ENCODE measurements around the gene POLR1B. TPM values are rescaled to one million over a fixed set of nuclear protein-coding genes. Genes with fewer than 3 reads are reported as not detected.
"Not testable (repeated sequence)": the region's sequence is repeated elsewhere in the genome, so short reads cannot be mapped to it uniquely, and the experiment has no call there.

POLR1B gene
- total and polyA plus RNA-seq, 2 of the 13 experiments (the other 11 are each of a cell fraction or from before 2014, with no cell fraction given) = 18.3 to 46.0 TPM

GRCh38 chr2:112494828-112495227 is 47.4 kb upstream of the POLR1B start:
- ChIA-PET CTCF (ENCODE audit: low intra/inter-chr PET ratio, low total read pairs) (interaction anchor here (1.2 kb wide), 1 partner anchor 14 kb away, joined by 3 read pairs; no protein-coding TSS in a partner anchor), POLR2A (no interaction called here)
- Histone ChIP-seq H3K79me2 (ENCODE audit: insufficient read depth, low read length) (peaks cover 2% of the 10 kb centered on the region), H4K20me1 (ENCODE audit: insufficient read depth, low read length) (no peaks in the 10 kb centered on the region), H3K9me3 (ENCODE audit: low read length) (no peaks in the 10 kb centered on the region), H3K27me3 (ENCODE audit: control insufficient read depth in 1 of 2, insufficient read depth in 2 of 2, low read length in 2 of 2) (no peaks in the 10 kb centered on the region), H3K4me2 (ENCODE audit: low read depth, low read length) (no peak overlapping the region), H3K4me3 (replicated peaks in 1 of 3; ENCODE audit: insufficient read depth in 1 of 3, low read depth in 2 of 3, low read length in 3 of 3) (no peak overlapping the region), H3K27ac (ENCODE audit: extremely low read length, insufficient read depth, low read length) (no peak overlapping the region), H2AFZ (ENCODE audit: low read length) (no peak overlapping the region), H3K9ac (ENCODE audit: insufficient read depth, low read depth, low read length) (no peak overlapping the region), H3K36me3 (replicated peaks in 1 of 2; ENCODE audit: control insufficient read depth in 1 of 2, insufficient read depth in 2 of 2, low read length in 2 of 2) (peaks cover 1 to 30% of the 10 kb centered on the region in 2 experiments; a peak in 3 of 5 replicates), H3K4me1 (ENCODE audit: insufficient read depth, low read length) (peaks cover 16% of the 10 kb centered on the region)
- ATAC-seq (no peak), FAIRE-seq (no peak), DNase-seq (ENCODE audit: low spot score) (no peak)
- 94% methylated on average over 5 of the region's 5 CpGs for WGBS (ENCODE audit: low lambda C conversion rate)
- no TSS peak for BruUV-seq (replicated peaks)
- intact Hi-C loops (cut with micrococcal nuclease; ENCODE audit: unreplicated experiment) = no loop called here
- TF ChIP-seq ZNF720 (CRISPR knock-in tag; IDR thresholded peaks at IDR 0.05) (no peak), TAF15 (IDR thresholded peaks at IDR 0.05; ENCODE audit: low read depth, low read length, poor library complexity, severe bottlenecking) (no peak), HNF1B (CRISPR knock-in tag; IDR thresholded peaks at IDR 0.05) (no peak), ZNF790 (CRISPR knock-in tag; IDR thresholded peaks at IDR 0.05; ENCODE audit: borderline replicate concordance) (no peak), GATAD2A (CRISPR knock-in tag; IDR thresholded peaks at IDR 0.05) (no peak), ZNF766 (CRISPR knock-in tag; IDR thresholded peaks at IDR 0.05; ENCODE audit: borderline replicate concordance) (no peak), RFXAP (CRISPR knock-in tag; IDR thresholded peaks at IDR 0.05; ENCODE audit: borderline replicate concordance) (no peak), MED1 (CRISPR knock-in tag; IDR thresholded peaks at IDR 0.05) (no peak), ZNF513 (CRISPR knock-in tag; conservative IDR thresholded peaks at IDR 0.05) (no peak), ZNF343 (CRISPR knock-in tag; IDR thresholded peaks at IDR 0.05) (no peak)
- TF ChIP-seq, protein P1, sequence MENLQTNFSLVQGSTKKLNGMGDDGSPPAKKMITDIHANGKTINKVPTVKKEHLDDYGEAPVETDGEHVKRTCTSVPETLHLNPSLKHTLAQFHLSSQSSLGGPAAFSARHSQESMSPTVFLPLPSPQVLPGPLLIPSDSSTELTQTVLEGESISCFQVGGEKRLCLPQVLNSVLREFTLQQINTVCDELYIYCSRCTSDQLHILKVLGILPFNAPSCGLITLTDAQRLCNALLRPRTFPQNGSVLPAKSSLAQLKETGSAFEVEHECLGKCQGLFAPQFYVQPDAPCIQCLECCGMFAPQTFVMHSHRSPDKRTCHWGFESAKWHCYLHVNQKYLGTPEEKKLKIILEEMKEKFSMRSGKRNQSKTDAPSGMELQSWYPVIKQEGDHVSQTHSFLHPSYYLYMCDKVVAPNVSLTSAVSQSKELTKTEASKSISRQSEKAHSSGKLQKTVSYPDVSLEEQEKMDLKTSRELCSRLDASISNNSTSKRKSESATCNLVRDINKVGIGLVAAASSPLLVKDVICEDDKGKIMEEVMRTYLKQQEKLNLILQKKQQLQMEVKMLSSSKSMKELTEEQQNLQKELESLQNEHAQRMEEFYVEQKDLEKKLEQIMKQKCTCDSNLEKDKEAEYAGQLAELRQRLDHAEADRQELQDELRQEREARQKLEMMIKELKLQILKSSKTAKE (CRISPR knock-in tag; IDR thresholded peaks at IDR 0.05; ENCODE audit: borderline replicate concordance) = no peak
- TF ChIP-seq, protein P2, sequence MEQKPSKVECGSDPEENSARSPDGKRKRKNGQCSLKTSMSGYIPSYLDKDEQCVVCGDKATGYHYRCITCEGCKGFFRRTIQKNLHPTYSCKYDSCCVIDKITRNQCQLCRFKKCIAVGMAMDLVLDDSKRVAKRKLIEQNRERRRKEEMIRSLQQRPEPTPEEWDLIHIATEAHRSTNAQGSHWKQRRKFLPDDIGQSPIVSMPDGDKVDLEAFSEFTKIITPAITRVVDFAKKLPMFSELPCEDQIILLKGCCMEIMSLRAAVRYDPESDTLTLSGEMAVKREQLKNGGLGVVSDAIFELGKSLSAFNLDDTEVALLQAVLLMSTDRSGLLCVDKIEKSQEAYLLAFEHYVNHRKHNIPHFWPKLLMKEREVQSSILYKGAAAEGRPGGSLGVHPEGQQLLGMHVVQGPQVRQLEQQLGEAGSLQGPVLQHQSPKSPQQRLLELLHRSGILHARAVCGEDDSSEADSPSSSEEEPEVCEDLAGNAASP (CRISPR knock-in tag; IDR thresholded peaks at IDR 0.05; ENCODE audit: borderline replicate concordance) = no peak
- in situ Hi-C loops (cut with HindIII; ENCODE audit: extremely low pct_ligation_motif_present, low pct_unique_long_range_greater_than_20kb) = no loop called here

GRCh38 chr2:112495878-112496277 is 46.4 kb upstream of the POLR1B start:
- not testable (repeated sequence) for DNase-seq (ENCODE audit: low spot score)

More at GRCh38 chr2:112495878-112496277, 46.4 kb upstream of the POLR1B start:
- H3K79me2 ChIP-seq (ENCODE audit: insufficient read depth, low read length); H3K9me3 ChIP-seq (ENCODE audit: low read length); H2AFZ ChIP-seq (ENCODE audit: low read length); H4K20me1 ChIP-seq (ENCODE audit: insufficient read depth, low read length); intact Hi-C loops (cut with micrococcal nuclease; ENCODE audit: unreplicated experiment); FAIRE-seq; BruUV-seq (replicated peaks); H3K9ac ChIP-seq (ENCODE audit: insufficient read depth, low read depth, low read length); H3K4me2 ChIP-seq (ENCODE audit: low read depth, low read length); CTCF ChIA-PET (ENCODE audit: low intra/inter-chr PET ratio, low total read pairs); in situ Hi-C loops (cut with HindIII; ENCODE audit: extremely low pct_ligation_motif_present, low pct_unique_long_range_greater_than_20kb); POLR2A ChIA-PET; H3K27ac ChIP-seq (ENCODE audit: extremely low read length, insufficient read depth, low read length); H3K27me3 ChIP-seq (ENCODE audit: control insufficient read depth in 1 of 2, insufficient read depth in 2 of 2, low read length in 2 of 2); H3K4me3 ChIP-seq (replicated peaks in 1 of 3; ENCODE audit: insufficient read depth in 1 of 3, low read depth in 2 of 3, low read length in 3 of 3): not testable (repeated sequence)
- peak; percentile 35; the same call in 2 of the 3 replicates for ATAC-seq
- WGBS (ENCODE audit: low lambda C conversion rate) = 94% methylated on average over 4 of the region's 4 CpGs
- Histone ChIP-seq H3K36me3 (replicated peaks in 1 of 2; ENCODE audit: control insufficient read depth in 1 of 2, insufficient read depth in 2 of 2, low read length in 2 of 2) (peaks cover 1 to 23% of the 10 kb centered on the region in 2 experiments; a peak in 3 of 5 replicates), H3K4me1 (ENCODE audit: insufficient read depth, low read length) (peaks cover 16% of the 10 kb centered on the region)

Data from HepG2 (cell line).